UCSD-AML1 (cell line): ENCODE data around the gene TAS2R20.

Experiments used
- DNase-seq: peaks from one replicate; lab custom pipeline; 2025; ENCODE audit not compliant: unreplicated experiment; lab: John Stamatoyannopoulos, UW

Gene TAS2R20

DNA sequence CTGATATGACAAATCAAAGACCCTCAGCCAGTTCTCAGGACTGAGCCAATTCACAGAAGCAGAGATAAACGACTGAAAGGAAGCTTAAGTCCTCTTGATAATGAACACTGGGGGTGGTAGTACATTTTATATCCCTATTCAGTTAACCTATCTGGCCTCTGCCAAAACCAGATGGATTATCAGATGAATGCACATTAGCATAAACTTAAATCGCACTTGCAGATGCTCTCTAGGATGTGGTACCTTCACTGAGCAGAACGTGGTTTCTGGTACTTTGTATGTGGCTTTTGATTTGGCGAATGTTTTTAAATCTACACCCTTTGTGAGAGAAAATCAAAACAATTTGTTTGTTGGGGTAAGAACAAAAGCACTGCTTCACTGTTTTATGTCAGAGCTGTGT is 37.9 kb downstream of the TAS2R20 start:
- DNase-seq, result no peak

DNA sequence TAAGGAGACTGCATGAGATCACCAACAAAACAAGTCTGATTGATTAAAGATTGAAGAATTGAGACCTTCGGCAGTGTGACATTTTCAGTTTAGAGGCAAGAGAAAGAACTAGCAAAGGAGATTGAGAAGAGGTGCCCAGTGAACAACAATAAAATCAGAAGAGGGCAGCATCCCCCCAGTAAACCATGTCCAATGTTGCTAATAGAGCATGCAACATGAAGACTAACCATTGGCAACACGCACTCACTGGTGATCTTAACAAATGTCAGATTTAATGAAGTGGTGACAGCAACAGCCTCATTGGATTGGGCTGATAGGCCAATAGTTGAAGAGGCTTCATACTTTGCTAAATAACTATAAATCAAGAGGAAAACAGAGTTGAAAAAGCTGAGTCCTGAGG is 38.3 kb downstream of the TAS2R20 start:
- DNase-seq, result no peak

DNA sequence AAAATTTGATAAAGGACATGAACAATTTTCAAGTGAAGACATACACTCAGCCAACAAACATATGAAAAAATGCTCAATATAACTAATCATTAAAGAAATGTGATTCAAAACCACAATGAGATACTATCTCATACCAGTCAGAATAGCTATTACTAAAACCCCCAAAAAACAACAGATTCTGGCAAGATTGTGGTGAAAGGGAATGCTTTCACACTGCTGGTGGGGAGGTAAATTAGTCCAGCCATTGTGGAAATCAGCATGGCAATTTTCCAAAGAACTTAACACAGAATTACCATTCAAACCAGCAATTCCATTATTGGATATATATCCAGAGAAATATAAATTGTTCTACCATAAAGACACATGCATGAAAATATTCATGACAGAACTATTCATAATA is 40.4 kb downstream of the TAS2R20 start:
- no peak for DNase-seq

DNA sequence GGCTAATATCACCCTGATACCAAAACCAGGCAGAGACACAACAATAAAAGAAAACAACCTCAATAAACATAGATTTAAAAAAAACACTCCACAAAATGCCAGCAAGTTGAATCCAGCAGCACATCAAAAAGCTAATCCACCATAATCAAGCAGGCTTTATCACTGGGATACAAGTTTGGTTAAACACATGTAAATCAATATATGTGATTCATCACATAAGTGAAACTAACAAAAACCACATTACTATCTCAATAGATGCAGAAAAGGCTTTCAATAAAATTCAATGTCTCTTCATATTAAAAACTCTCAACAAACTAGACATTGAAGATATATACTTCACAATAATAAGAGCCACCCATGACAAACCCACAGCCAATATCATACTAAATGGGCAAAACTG is 42.0 kb downstream of the TAS2R20 start:
- no peak for DNase-seq

DNA sequence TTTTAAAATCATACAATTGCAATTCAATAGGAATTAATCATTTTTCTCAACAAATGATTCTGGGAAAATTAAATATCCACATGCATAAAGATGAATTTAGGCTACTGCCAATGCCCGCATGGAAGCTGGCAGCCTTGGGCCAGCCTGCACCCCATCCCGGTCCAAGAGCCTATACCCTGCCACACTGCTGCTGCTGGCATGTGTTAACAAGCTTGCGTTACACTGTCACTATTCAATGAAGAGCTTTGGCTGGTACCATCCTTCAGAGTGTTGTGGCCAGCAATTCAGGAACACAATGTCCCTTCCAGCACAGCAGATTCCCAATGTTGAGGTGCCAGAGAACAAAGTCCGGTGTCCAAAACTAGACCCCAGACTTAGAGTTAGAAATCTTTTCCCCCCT is 45.5 kb downstream of the TAS2R20 start:
- no peak for DNase-seq
